ENCODE results near the gene ATG9A. TPM values are rescaled to one million over a fixed set of nuclear protein-coding genes. Genes with fewer than 3 reads are reported as not detected.

ATG9A gene
- total and polyA plus RNA-seq, 4 donors = 22.5 to 49.1 (median 42.6) TPM

DNA sequence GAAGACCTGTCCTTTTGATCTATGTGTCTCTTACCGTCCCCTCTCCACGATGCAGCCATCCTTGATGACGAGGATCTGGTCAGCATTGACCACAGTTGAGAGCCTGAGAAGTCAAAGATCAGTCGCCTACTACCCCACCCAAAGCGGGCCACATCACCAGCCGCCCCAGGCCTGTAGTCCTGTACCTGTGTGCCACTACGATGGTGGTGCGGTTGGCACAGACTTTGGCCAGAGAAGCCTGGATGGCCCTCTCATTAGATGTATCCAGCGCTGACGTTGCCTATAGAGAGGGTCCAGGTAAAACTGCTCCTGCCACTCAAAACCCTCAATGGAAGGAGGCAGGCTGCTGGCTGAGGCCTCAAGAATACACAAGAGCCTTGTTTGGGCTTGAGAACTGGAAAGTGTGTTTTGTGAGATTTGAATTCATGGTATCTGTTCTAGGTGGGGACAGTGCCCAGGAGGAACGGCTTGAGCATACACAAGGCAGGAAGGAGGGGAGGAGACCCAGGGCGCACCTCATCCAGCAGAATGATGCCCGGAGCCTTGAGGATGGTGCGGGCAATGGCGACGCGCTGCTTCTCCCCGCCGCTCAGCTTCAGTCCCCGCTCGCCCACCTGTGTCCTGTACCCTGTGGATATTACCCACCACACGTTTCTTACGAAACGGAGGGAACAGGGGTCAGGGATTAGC is 19.1 kb downstream of the ATG9A start:
- WGBS, 2 donors = 92 to 94% methylated on average over 24 of the region's 24 CpGs
- H3K4me3 ChIP-seq = no peak overlapping the region
- H3K27ac ChIP-seq (ENCODE audit: low read depth in 1 of 2, low read length in 1 of 2) = no peak overlapping the region
- TF ChIP-seq, protein P1, sequence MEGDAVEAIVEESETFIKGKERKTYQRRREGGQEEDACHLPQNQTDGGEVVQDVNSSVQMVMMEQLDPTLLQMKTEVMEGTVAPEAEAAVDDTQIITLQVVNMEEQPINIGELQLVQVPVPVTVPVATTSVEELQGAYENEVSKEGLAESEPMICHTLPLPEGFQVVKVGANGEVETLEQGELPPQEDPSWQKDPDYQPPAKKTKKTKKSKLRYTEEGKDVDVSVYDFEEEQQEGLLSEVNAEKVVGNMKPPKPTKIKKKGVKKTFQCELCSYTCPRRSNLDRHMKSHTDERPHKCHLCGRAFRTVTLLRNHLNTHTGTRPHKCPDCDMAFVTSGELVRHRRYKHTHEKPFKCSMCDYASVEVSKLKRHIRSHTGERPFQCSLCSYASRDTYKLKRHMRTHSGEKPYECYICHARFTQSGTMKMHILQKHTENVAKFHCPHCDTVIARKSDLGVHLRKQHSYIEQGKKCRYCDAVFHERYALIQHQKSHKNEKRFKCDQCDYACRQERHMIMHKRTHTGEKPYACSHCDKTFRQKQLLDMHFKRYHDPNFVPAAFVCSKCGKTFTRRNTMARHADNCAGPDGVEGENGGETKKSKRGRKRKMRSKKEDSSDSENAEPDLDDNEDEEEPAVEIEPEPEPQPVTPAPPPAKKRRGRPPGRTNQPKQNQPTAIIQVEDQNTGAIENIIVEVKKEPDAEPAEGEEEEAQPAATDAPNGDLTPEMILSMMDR (IDR thresholded peaks at IDR 0.05; ENCODE audit: control extremely low read depth, extremely low read depth) = no peak
- peaks cover 4 to 43% (median 34%) of the 10 kb centered on the region in 4 donors for H3K36me3 ChIP-seq (ENCODE audit: control insufficient read depth in 4 of 4, insufficient read depth in 4 of 4, low read length in 4 of 4)
- no peak for ATAC-seq (ENCODE audit: insufficient read depth, low FRiP score)
- DNase-seq = no peak
- H3K27me3 ChIP-seq (ENCODE audit: control insufficient read depth in 3 of 3, insufficient read depth in 3 of 3, low read length in 2 of 3) = no peaks in the 10 kb centered on the region
- H3K9ac ChIP-seq (ENCODE audit: insufficient read depth in 1 of 2, low read length in 2 of 2) = no peak overlapping the region
- no peaks in the 10 kb centered on the region for H3K9me3 ChIP-seq (ENCODE audit: control insufficient read depth in 4 of 4, insufficient read depth in 3 of 4, low read length in 3 of 4)
- peaks cover 0 to 22% (median 12%) of the 10 kb centered on the region in 5 donors for H3K4me1 ChIP-seq (ENCODE audit: control insufficient read depth in 5 of 5, insufficient read depth in 5 of 5, low read length in 5 of 5)

- TF ChIP-seq, protein P1 (IDR thresholded peaks at IDR 0.05; ENCODE audit: control extremely low read depth, extremely low read depth) = no peak
- no peaks in the 10 kb centered on the region for H3K9me3 ChIP-seq (ENCODE audit: control insufficient read depth in 4 of 4, insufficient read depth in 3 of 4, low read length in 3 of 4)
- peaks cover 4 to 37% (median 32%) of the 10 kb centered on the region in 4 donors for H3K36me3 ChIP-seq (ENCODE audit: control insufficient read depth in 4 of 4, insufficient read depth in 4 of 4, low read length in 4 of 4)
- no peak overlapping the region for H3K4me3 ChIP-seq
- DNase-seq = no peak
- no peak for ATAC-seq (ENCODE audit: insufficient read depth, low FRiP score)
- H3K27me3 ChIP-seq (ENCODE audit: control insufficient read depth in 3 of 3, insufficient read depth in 3 of 3, low read length in 2 of 3) = no peaks in the 10 kb centered on the region
- no peak overlapping the region for H3K9ac ChIP-seq (ENCODE audit: insufficient read depth in 1 of 2, low read length in 2 of 2)
- no peak overlapping the region for H3K27ac ChIP-seq (ENCODE audit: low read depth in 1 of 2, low read length in 1 of 2)
- peaks cover 0 to 22% (median 12%) of the 10 kb centered on the region in 5 donors for H3K4me1 ChIP-seq (ENCODE audit: control insufficient read depth in 5 of 5, insufficient read depth in 5 of 5, low read length in 5 of 5)
- WGBS, 2 donors = 46 to 72% methylated on average over 18 of the region's 18 CpGs
These were observed 19.9 kb downstream of the ATG9A start for GRCh38 chr2:219209236-219210195.

- Histone ChIP-seq H3K27ac (ENCODE audit: low read depth in 1 of 2, low read length in 1 of 2) (peak overlapping the region in 1 of 2 donors; percentile 69), H3K9me3 (ENCODE audit: control insufficient read depth in 4 of 4, insufficient read depth in 3 of 4, low read length in 3 of 4) (no peaks in the 10 kb centered on the region), H3K4me3 (no peak overlapping the region), H3K4me1 (ENCODE audit: control insufficient read depth in 5 of 5, insufficient read depth in 5 of 5, low read length in 5 of 5) (peaks cover 0 to 22% (median 12%) of the 10 kb centered on the region in 5 donors), H3K9ac (ENCODE audit: insufficient read depth in 1 of 2, low read length in 2 of 2) (peak overlapping the region; percentile 28 to 82), H3K36me3 (ENCODE audit: control insufficient read depth in 4 of 4, insufficient read depth in 4 of 4, low read length in 4 of 4) (peaks cover 4 to 25% (median 19%) of the 10 kb centered on the region in 4 donors), H3K27me3 (ENCODE audit: control insufficient read depth in 3 of 3, insufficient read depth in 3 of 3, low read length in 2 of 3) (no peaks in the 10 kb centered on the region)
- DNase-seq = peak in 2 of 3 donors; percentile 59 to 81
- ATAC-seq (ENCODE audit: insufficient read depth, low FRiP score) = no peak
- TF ChIP-seq, protein P1 (IDR thresholded peaks at IDR 0.05; ENCODE audit: control extremely low read depth, extremely low read depth) = no peak
- 57 to 62% methylated on average over 17 of the region's 17 CpGs for WGBS, 2 donors
These were observed 21.3 kb downstream of the ATG9A start for GRCh38 chr2:219207884-219208740.
